Activated naive CD4-positive, alpha-beta T cell treated with anti-CD3 and anti-CD28 coated beads, Interleukin-2, amount 50 U/mL, for 24 hours (primary cell): Measurements from ENCODE around the gene ABLIM1.

Experiments
- H3K27ac Mint-ChIP-seq: one replicate; pipeline ENCODE4 v1.8.0; 2021; ENCODE audit warnings: mild to moderate bottlenecking, mixed read lengths
- H3K27me3 Mint-ChIP-seq: one replicate; pipeline ENCODE4 v1.8.0; 2021; ENCODE audit warnings: mixed read lengths
- H3K36me3 Mint-ChIP-seq: one replicate; pipeline ENCODE4 v1.8.0; 2021; ENCODE audit warnings: mixed read lengths
- H3K4me1 Mint-ChIP-seq: one replicate; pipeline ENCODE4 v1.8.0; 2021; ENCODE audit warnings: mixed read lengths
- H3K4me3 Mint-ChIP-seq: one replicate; pipeline ENCODE4 v1.8.0; 2021; ENCODE audit warnings: mild to moderate bottlenecking, mixed read lengths
- H3K9me3 Mint-ChIP-seq: one replicate; pipeline ENCODE4 v1.8.0; 2021; ENCODE audit warnings: mixed read lengths

The ABLIM1 gene

GRCh38 chr10:114663626-114664025 is 5.6 kb upstream of the ABLIM1 start:
- H3K27ac Mint-ChIP-seq, result no peak overlapping the region
- H3K4me1 Mint-ChIP-seq, result no peaks in the 10 kb centered on the region
- H3K27me3 Mint-ChIP-seq, result no peaks in the 10 kb centered on the region
- no peaks in the 10 kb centered on the region for H3K36me3 Mint-ChIP-seq
- no peak overlapping the region for H3K4me3 Mint-ChIP-seq
- H3K9me3 Mint-ChIP-seq, result no peaks in the 10 kb centered on the region

DNA sequence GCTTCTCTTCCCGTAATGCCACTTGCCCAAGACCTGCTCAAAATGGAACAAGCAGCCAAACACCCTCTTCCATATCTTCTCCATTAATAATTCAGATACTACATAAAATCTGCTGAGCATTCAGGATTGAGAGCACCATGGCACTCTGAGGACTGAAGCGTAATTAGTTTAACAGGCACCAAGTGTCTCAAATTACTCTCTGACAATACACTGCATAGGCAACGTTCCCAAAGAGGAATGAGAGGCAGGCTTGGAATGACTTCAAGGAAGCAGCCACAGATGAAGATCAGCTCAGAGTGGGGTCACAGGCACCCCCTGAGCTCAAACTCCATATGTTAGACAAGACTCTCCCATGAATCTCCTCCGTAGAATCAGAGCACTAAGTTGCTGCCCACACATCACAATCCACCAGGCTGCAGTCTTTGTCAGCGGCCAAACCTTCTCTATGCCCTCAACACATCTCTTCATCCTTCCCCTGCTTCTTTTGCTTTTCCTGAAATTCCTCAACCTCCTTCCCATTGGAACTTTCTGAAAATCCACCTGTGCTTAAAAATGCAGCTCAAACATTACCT is 4.7 kb upstream of the ABLIM1 start:
- H3K4me3 Mint-ChIP-seq, result no peak overlapping the region
- H3K27me3 Mint-ChIP-seq, result no peaks in the 10 kb centered on the region
- H3K9me3 Mint-ChIP-seq, result no peaks in the 10 kb centered on the region
- H3K36me3 Mint-ChIP-seq, result no peaks in the 10 kb centered on the region
- H3K4me1 Mint-ChIP-seq, result no peaks in the 10 kb centered on the region
- H3K27ac Mint-ChIP-seq, result no peak overlapping the region

GRCh38 chr10:114661212-114661880 is 3.3 kb upstream of the ABLIM1 start:
- Mint-ChIP-seq H3K27ac (no peak overlapping the region), H3K36me3 (no peaks in the 10 kb centered on the region), H3K9me3 (no peaks in the 10 kb centered on the region), H3K4me1 (no peaks in the 10 kb centered on the region), H3K4me3 (no peak overlapping the region), H3K27me3 (peaks cover 3% of the 10 kb centered on the region)

DNA sequence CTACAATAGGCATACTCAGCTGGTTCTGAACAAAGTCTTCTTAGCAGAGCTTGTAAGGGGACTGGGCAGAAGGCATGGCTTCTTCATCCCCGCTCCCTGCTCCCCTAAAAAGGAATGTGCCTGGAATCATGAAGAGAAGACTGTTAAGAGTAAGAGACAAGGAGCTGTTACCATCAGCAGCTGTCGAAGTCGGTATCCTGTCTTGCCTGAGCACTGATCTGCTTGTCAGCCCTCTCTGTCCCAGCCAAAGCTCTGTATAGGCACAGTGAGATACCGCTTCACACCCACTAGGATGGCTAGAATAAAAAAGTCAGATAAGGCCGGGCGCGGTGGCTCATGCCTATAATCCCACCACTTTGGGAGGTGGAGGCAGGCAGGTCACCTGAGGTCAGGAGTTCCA is 2.4 kb downstream of the ABLIM1 start:
- Mint-ChIP-seq H3K36me3 (no peaks in the 10 kb centered on the region), H3K27me3 (peaks cover 3% of the 10 kb centered on the region), H3K4me1 (peaks cover 7% of the 10 kb centered on the region), H3K9me3 (no peaks in the 10 kb centered on the region), H3K27ac (no peak overlapping the region), H3K4me3 (no peak overlapping the region)

DNA sequence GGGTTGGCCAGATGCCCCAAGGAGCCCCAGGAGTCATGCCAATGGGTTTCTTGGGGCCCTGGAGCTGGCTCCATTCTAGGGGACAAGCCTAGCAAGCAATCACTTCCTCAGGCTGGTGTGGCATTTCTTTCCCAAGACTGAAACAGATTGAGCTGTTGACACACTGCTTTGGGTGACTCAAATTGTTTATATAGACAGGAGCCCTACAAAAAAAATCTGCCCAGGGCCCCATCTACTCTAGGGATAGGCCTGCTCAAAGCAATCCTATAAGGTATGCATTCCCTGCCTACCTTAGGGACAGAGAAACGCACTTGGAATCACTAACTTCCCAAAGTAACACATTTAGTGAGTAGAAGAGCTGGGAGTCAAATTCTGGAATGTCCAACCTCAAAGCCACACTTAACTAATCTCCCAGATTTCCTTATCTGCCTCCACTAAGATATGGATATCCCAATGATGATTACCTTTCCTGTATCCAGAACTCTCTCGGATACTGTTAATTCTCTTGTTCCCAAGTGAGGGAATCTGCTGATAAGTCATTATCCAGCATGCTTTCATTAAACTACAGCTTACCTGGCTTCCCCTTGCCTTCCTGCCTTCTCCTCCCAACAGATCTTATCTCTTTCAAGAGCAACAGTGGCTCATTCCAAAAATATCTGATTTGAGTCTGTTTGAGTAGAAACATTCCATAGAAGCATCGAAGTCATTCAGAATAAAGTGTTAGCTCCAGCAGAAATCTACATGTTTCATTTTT is 3.1 kb downstream of the ABLIM1 start:
- no peak overlapping the region for H3K4me3 Mint-ChIP-seq
- no peak overlapping the region for H3K27ac Mint-ChIP-seq
- no peaks in the 10 kb centered on the region for H3K36me3 Mint-ChIP-seq
- peaks cover 3% of the 10 kb centered on the region for H3K27me3 Mint-ChIP-seq
- H3K4me1 Mint-ChIP-seq, result peaks cover 7% of the 10 kb centered on the region
- H3K9me3 Mint-ChIP-seq, result no peaks in the 10 kb centered on the region

DNA sequence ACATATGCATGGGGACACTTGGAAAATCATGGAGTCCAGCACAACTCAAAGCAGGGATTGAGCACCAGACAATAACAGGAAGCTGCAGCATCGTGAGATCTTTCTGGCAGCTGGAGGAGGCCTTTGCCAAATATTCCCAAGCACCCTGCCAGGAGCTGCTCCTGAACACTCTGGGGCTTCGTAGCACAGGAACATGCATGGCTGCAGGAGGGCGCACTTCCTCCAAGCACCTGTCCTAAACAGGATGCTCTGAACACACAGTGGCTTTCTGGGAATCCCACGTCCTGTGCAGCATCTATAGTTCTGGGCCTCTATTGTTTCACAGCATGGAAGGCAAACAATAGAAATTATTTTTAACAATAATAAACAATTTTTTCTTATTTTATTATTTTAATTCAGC is 4.1 kb downstream of the ABLIM1 start:
- no peak overlapping the region for H3K4me3 Mint-ChIP-seq
- H3K36me3 Mint-ChIP-seq, result no peaks in the 10 kb centered on the region
- H3K4me1 Mint-ChIP-seq, result peaks cover 7% of the 10 kb centered on the region
- peaks cover 3% of the 10 kb centered on the region for H3K27me3 Mint-ChIP-seq
- no peak overlapping the region for H3K27ac Mint-ChIP-seq
- no peaks in the 10 kb centered on the region for H3K9me3 Mint-ChIP-seq

DNA sequence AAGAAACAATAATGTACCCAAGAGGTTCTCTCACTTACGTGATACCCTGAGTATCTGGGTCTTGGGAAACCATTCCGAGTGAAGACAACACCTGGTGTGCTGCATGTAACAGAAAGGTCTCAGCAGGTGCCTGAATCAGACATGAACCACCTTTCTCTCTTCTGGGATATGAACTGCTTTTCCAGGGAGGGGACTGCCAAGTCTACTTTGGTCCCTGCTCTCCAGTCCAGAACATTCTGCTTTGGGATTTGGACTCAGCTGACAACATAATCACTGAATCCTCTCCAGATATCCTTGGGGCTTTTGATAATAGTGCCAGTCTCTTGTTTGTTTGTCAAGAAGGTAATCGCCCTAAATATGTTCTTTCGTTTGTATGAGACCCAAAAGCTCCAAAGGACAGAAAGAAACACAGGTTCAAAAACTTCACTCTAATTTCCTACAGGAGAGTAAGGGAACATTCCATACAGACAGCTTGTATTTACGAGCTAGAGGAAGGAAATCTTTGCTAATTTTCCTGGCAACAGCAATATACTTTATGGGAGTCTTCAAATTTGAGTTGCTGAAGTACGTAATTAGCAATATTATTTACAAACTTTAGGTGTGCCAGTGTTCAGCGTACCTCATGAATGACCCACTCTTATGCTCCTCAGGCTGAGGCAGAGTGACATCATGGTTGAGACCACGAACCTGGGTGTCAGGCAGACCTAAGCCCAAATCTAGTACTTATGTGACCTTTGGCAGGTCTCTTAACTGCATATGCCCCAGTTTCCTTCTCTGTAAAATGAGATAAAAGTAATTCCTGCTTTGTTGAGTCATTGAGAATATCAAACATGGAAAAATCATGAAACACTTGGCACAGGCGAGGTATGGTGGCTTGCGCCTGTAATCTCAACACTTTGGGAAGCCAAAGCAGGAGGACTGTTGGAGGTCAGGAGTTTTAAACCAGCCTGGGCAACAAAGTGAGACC is 5.4 kb downstream of the ABLIM1 start:
- peaks cover 7% of the 10 kb centered on the region for H3K4me1 Mint-ChIP-seq
- peaks cover 3% of the 10 kb centered on the region for H3K27me3 Mint-ChIP-seq
- H3K36me3 Mint-ChIP-seq, result no peaks in the 10 kb centered on the region
- no peaks in the 10 kb centered on the region for H3K9me3 Mint-ChIP-seq
- no peak overlapping the region for H3K4me3 Mint-ChIP-seq
- H3K27ac Mint-ChIP-seq, result no peak overlapping the region

DNA sequence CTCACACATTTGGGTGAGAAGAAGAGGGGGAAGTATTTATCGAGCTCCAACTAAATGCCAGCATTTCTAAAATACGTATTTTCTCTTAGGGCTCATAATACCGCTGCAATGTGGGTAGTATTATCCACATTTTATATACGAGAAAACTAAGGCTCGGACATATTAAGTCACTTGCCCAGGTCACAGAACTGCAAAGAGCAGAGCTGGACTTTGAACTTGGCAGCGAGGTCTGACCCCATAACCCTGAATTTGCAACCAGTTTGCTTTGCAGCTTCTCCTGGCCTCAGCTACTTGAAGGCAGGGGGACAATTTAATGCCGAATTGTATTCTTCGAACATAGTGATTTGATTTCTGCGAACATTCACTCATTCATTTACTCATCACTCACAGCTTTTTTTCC is 7.2 kb downstream of the ABLIM1 start:
- H3K9me3 Mint-ChIP-seq, result no peaks in the 10 kb centered on the region
- H3K27me3 Mint-ChIP-seq, result no peaks in the 10 kb centered on the region
- H3K27ac Mint-ChIP-seq, result no peak overlapping the region
- H3K36me3 Mint-ChIP-seq, result no peaks in the 10 kb centered on the region
- H3K4me1 Mint-ChIP-seq, result peaks cover 7% of the 10 kb centered on the region
- H3K4me3 Mint-ChIP-seq, result no peak overlapping the region

DNA sequence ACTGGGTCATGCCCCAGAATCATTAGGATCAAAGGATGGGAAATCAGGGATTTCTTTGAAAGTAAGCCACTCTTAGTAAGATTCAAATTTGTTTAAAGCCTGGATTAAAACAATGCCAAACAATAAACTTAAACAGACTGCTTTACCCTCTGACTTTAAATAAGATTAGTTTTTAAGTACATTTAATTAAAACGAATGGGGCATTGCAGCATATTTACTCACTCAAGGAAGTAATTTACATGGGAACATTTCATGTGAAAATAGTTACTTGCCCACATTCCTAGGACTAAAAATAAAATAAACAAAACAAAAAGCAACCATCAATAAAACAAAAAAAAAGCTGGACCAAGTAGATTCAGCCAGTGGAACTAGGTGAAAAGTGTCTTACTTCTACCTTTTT is 7.8 kb downstream of the ABLIM1 start:
- Mint-ChIP-seq H3K4me3 (no peak overlapping the region), H3K27me3 (no peaks in the 10 kb centered on the region), H3K9me3 (no peaks in the 10 kb centered on the region), H3K36me3 (no peaks in the 10 kb centered on the region), H3K4me1 (peaks cover 7% of the 10 kb centered on the region), H3K27ac (no peak overlapping the region)

GRCh38 chr10:114649217-114649903 is 8.7 kb downstream of the ABLIM1 start:
- Mint-ChIP-seq H3K4me3 (no peak overlapping the region), H3K27me3 (no peaks in the 10 kb centered on the region), H3K4me1 (peaks cover 3% of the 10 kb centered on the region), H3K27ac (no peak overlapping the region), H3K9me3 (no peaks in the 10 kb centered on the region), H3K36me3 (no peaks in the 10 kb centered on the region)

DNA sequence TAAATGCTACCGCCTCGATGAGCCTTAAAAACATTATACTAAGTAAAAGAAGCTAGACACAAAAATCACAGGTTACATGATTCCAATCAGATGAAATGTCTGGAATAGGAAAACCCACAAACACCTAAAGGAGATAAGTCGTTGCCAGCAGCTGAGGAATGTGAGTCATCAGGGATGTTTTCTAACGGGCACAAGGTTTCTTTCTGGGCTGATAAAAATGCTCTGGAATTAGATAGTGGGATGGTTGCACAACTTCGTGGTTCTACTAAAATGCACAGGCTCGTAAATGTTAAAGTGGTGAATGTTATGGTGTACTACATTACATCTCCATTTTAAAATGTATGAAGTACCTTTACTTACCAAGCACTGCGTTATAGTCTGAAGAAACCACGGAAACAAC is 9.7 kb downstream of the ABLIM1 start:
- Mint-ChIP-seq H3K4me3 (no peak overlapping the region), H3K27me3 (no peaks in the 10 kb centered on the region), H3K4me1 (no peaks in the 10 kb centered on the region), H3K36me3 (no peaks in the 10 kb centered on the region), H3K9me3 (no peaks in the 10 kb centered on the region), H3K27ac (no peak overlapping the region)

- no peaks in the 10 kb centered on the region for H3K36me3 Mint-ChIP-seq
- H3K4me1 Mint-ChIP-seq, result no peaks in the 10 kb centered on the region
- no peaks in the 10 kb centered on the region for H3K9me3 Mint-ChIP-seq
- H3K27me3 Mint-ChIP-seq, result no peaks in the 10 kb centered on the region
- H3K4me3 Mint-ChIP-seq, result no peak overlapping the region
- H3K27ac Mint-ChIP-seq, result no peak overlapping the region
These were observed 10.4 kb downstream of the ABLIM1 start for GRCh38 chr10:114647545-114648138.

GRCh38 chr10:114646426-114646825 is 11.6 kb downstream of the ABLIM1 start:
- Mint-ChIP-seq H3K4me1 (no peaks in the 10 kb centered on the region), H3K36me3 (no peaks in the 10 kb centered on the region)

GRCh38 chr10:114645706-114646105 is 12.4 kb downstream of the ABLIM1 start:
- no peak overlapping the region for H3K4me3 Mint-ChIP-seq
- no peaks in the 10 kb centered on the region for H3K27me3 Mint-ChIP-seq
- no peaks in the 10 kb centered on the region for H3K4me1 Mint-ChIP-seq
- no peaks in the 10 kb centered on the region for H3K36me3 Mint-ChIP-seq
- no peak overlapping the region for H3K27ac Mint-ChIP-seq
- H3K9me3 Mint-ChIP-seq, result no peaks in the 10 kb centered on the region

More at GRCh38 chr10:114646426-114646825, 11.6 kb downstream of the ABLIM1 start:
- H3K9me3 Mint-ChIP-seq, result no peaks in the 10 kb centered on the region
- H3K27me3 Mint-ChIP-seq, result no peaks in the 10 kb centered on the region
- no peak overlapping the region for H3K27ac Mint-ChIP-seq
- no peak overlapping the region for H3K4me3 Mint-ChIP-seq

DNA sequence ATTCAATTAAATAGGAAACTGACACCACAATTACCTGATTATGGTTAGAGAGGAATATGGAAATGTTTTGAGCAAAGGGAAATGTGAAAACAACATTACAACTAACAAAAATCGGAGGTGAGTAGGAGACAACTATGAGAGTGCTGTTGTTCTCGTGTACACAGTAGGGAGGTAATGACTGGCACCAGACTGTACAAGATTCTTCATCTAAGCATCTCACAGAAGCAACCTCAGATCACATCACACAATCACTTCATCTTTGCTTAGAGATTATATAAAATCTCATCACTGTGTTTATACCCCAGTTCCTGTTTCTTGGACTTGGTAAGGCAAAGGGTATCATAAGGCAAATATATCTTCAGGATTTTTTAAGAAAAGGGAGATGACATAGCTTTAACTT is 14.9 kb downstream of the ABLIM1 start:
- Mint-ChIP-seq H3K36me3 (no peaks in the 10 kb centered on the region), H3K27me3 (no peaks in the 10 kb centered on the region), H3K4me3 (no peak overlapping the region), H3K9me3 (no peaks in the 10 kb centered on the region), H3K27ac (no peak overlapping the region), H3K4me1 (no peaks in the 10 kb centered on the region)
